Measurements from ENCODE around the gene BST2.
"Not testable (repeated sequence)": the region's sequence is repeated elsewhere in the genome, so short reads cannot be mapped to it uniquely, and the experiment has no call there.

The BST2 gene

DNA sequence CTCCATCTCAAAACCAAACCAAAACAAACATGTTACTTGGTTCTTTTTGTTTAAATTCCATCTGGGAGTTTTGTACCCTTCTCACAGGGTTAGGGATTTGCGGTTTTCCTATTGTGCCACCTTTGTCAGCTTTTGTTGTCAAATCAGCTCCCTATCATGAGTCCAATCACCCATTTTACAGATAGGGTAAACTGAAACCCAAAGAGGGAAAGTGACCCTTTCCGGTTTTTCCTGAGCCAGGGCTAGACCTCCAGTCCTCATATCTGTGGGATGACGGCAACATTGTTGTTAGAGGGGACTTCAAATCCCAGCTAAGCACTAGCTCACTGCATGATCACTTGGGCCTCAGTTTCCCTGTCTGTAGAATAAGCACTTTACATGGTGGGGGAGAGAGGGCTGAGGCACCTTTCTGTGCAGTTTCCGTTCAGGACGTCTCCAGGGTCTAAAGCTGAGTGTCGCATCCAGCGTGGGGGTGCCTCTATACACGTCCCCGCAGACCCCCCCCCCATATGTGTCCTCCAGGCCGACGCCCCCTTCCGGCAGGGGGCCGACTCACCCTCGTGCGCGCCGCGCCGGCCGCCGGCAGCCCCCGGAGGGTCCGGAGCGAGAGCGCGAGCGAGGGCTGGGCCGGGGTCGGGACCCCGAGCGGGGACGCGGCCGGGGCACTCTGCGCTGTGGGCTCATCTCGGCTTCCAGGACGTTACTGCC lies 15.3 kb downstream of the BST2 start:
- ATAC-seq: no peak
- DNase-seq: no peak

DNA sequence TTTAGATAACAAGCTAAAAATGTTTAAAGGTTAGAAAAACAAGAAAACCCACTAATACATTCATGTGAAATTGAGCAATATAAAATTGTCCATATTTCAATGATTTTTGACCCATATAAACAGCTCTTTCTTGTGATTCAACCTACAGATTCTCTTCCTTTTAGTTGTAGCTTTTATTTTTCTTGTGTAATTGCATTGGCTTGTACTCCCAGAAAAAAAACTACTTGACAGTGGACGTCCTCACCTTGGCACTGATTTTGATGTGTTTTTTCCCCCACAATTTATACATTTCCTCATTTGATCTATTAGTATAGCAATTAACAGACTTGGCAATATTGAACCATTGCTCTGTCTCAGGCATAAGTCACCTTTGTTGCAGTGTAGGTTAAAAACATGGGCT lies 16.1 kb downstream of the BST2 start:
- no peak for ATAC-seq
- no peak for DNase-seq

DNA sequence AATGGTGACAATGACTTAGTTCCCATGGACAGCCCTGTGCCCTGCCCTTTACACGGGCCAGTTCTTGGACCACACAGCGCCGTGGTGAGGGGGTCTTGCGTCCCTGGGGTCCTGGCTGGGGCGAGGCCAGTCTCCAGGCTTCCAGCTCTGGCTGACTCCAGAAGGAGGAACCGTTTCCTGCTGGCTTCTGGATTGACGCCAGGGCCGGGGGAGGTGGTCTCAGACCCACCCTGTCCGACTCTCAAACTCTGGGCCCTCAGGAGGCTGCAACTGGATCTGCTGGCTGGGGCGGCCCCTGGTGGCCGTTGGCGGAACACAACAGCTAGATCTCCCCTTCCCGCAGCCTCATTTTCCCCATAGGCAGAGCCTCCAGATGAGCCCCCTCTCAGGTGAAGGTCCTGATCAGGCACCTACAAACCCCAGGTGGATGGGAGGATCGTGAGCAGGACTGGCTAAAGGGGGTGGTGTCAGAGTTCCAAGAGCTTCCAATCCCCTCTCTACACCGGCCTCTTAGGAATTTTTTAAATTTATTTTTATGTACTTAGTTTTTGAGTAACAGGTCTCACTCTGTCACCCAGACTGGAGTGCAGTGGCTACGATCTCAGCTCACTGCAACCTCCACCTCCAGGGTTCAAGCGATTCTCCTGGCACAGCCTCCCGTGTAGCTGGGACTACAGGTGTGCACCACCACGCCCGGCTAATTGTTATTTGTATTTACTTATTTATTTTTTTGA lies 19.4 kb downstream of the BST2 start:
- ATAC-seq (peak; percentile 55), DNase-seq (peak; percentile 78)

DNA sequence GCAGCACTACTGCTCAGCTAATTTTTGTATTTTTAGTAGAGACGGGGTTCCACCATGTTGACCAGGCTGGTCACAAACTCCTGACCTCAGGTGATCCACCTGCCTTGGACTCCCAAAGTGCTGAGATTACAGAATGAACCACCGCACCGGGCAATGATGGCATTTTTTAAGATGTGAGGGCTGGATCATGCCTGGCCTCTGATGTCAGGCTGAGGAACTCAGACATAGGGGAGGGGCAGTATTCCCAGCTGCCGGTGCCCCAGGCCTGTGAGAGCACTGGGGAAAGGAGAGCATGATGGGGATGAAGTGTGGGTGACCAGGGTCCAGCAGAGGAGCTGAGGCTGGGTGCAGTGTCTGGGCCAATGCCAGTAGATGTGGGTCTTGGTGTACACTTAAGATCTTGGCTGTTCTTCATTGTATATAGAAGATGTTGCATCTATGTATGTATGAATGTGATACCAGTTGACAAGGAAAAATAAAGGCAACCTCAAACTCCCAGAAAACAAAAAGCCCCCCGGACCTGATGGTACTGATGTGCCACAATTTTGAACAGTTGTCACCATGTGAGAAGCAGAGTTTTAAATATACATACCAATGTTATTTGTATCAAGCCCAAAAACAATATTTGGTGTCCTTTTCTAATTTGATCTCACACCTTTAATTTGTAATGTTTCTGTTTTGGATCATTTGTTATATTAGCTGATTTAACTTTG lies 24.8 kb downstream of the BST2 start:
- no peak for DNase-seq

DNA sequence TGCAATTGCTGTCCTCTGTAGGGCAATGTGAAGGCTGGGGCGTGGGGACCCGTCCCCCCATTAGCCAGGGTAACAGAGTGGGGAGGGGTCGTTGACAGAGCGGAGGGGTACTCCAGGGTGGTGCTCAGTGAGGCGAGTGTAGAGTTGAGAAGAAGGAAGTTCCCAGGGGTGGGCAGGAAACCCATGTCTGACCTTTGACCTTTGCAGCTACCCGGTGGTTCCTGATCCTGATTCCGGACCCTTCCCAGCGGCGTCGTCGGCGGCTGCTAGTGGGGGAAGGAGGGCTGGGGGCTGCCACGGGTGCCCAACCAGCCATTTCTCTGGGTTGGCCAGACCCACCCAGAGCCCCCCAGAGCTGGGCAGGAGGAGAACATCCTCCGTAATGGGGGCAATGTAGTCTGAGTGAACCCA lies 26.2 kb downstream of the BST2 start:
- ATAC-seq: no peak
- no peak for DNase-seq

More for the DNA sequence above, 24.8 kb downstream of the BST2 start:
- no peak for ATAC-seq

DNA sequence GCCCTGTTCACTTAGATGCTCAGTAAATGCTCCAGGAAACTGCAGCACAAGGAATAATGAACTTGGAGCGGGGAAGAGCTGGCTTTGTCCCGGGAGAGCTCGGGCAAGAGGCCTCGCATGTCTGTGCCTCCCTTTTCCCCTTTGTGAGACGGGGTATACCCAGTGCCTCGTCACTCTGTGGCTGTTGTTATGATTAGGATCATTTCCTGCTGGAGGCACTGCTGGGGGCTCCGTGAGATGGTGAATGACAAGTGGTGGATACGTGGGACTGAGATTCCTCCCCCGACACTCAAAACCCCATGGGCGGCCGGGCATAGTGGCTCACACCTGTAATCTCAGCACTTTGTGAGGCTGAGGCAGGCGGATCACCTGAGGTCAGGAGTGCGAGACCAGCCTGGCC lies 27.2 kb downstream of the BST2 start:
- ATAC-seq (no peak), DNase-seq (no peak)

DNA sequence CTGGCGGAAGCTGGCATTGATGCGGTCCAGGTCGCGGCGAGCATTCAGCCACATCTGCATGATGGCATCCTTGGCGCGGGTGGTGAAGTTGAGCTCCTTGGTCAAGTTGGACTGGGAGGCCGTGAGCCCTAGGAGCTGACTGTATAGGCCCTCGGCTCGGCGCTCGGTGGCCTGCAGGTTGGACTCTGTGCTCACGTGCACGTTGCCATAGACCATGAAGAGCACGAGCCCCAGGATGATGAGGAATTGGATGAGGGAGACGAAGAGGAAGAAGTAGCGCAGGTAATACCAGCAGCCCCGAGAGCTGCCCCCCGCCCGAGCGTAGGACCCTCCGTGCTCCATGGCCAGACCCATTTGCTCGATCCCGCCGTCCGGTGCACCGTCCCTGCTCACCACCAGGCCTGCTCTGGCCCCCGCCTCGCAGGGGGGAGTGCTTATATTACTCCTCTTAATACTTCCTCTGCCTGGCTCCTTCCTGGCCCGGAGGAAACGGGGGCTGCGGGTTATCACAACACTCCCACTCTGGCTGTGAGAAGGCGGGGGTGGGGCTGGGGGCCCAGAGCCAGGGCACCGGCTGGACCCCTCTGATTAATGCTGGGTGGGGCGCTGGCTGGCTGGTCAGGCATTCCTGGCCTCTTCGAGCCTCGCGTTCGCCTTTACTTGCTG lies 28.4 kb downstream of the BST2 start, which contains the start of gene PLVAP:
PLVAP (minus strand) TSS at position 408 of the 666 bp plus-strand sequence; CDS start at position 354, 54 bp downstream.
- ATAC-seq (no peak), DNase-seq (no peak)

DNA sequence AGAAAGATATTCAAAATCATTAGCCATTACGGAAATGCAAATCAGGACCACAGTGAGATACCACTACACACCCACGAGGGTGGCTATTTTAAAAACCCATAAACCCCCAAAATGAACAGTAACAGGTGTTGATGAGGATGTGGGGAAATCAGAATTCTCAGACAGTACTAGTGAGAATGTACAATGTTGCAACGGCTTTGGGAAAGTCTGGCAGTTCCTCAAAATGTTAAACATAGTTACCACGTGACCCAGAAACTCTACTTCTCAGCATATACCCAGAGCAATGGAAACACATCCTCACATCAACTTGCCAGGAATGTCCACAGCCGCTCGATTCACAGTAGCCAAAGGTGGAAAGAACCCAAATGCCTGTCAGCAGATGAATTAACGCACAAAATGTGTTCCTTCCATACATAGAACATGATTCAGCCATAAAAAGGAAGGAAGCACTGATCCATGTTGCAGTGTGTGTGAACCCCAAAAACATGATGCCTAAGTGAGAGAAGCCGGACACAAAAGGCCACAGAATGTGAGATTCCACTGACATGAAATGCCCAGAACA lies 35.3 kb downstream of the BST2 start:
- ATAC-seq (peak; percentile 28), DNase-seq (no peak)

DNA sequence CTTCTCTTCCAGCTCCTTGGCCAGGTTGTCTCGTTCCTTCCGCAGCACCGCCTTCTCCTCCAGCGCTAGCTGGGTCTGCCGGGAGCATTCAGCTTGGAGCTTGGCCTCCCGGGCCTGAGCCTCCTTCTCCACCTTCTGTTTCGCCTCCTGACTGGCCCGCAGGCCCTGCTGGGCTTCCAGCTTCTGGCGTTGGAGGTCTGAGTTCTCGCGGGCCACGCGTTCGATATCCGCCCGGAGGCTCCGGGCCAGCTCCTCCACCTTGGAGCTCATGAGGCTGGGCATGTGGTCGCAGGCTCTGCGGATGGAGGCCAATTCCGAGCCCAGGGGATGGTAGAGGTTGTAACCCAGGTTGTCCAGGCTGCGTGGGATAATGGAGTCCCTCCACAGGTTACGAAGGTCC lies 40.1 kb downstream of the BST2 start:
- peak; percentile 19 for ATAC-seq

DNA sequence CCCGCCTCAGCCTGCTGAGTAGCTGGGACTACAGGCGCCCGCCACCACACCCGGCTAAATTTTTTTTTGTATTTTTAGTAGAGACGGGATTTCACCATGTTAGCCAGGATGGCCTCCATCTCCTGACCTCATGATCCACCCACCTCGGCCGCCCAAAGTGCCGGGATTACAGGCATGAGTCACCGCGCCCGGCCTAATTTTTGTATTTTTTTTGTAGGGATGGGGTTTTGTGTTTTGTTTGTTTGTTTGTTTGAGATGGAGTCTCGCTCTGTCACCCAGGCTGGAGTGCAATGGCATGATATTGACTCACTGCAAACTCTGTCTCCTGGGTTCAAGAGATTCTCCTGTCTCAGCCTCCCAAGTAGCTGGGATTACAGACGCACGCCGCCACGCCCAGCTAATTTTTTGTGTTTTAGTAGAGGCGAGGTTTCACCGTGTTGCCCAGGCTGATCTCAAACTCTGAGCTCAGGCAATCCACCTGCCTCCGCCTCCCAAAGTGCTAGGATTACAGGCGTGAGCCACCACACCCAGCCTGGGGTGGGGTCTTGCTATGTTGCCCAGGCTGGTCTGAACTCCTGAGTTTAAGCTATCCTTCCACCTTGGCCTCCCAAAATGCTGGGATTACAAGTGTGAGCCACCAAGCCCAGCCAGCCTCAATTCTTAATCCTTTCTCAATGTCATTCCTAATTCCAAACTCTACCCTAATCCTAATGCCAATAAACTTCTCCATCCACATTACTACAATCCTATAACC lies 41.4 kb downstream of the BST2 start:
- ATAC-seq, DNase-seq: not testable (repeated sequence)

More for the DNA sequence above, 40.1 kb downstream of the BST2 start:
- no peak for DNase-seq

DNA sequence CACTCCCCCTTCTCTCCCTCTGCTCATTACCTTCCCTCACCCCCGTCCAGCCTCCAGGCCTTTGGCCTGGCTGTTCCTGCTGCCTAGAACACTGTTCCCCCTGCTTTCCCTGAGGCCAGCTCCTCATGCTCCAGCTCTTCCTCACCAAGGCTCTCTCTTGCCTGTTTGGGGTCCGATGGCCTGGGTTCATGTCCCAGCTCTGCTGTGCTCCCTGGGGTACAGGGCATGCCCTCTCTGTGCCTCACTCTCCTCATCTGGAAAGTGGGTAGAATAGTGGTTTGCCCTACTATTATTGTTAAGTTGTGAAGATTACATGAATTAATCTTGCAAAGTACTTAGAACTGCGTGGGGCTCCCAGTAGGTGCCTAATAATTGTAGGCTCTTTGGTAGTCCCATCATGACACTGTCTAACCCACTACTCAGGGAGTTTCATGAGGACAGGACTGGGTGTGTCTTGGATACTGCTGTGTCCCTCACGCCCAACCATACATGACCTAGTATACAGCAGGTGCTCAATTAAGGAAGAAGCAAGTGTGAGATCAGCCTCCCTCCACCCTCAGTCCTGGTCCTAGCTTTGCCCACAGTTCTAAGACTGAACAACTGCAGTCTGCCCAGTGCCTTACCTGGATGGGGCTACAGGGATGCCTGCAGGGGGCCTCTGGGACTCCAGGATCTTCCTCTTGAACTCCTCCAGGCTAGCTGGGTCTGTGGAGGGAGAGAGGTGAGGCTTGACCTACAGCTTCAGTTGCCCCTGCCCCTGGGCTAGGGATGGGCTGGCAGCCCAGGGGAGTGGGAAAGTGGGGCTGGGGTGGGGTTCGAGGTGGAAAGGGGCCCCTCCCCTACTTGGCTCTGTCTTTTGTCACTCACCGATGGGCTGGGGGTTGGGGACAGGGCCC lies 45.3 kb downstream of the BST2 start:
- DNase-seq: no peak
- no peak for ATAC-seq

DNA sequence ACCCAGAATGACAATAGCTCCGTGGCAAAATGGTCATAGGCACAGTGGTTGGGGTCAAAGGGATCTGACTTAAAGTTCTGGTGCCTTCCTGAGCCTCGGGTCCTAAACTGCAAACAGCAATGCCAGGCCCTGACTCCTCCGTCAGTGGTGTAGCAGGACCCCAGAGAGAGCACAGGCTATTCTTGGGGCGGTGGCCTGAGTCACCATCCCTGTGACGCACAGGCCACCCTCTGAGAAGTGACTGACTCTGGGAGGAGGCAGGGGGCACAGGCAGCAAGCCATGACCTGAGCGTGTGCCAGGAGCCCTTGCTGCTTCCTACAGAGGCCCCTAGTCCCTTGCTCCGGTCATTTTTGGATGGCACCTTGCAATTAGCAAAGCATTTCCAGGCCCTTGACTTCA lies 47.0 kb downstream of the BST2 start:
- ATAC-seq (no peak), DNase-seq (no peak)

DNA sequence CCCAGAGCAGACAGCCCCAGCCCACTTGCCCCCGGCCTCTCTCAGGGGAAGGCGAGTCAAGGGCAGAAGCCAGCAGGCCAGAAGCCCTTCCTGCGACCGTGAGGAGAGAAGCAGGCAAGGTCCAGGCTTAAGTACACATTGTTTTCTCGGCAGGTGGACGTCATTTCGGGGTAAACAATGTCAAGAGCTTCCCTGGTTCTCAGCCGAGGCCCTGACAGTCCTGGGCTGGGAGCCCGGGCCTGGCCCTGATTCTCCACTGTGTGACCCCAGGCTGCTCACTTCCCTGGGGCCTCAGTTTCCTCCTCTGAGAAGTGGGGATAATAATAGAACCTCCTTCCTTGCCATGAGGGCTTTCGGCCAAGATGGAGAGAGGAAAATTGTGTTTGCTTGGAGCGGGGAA lies 47.7 kb downstream of the BST2 start:
- DNase-seq: no peak
- no peak for ATAC-seq

DNA sequence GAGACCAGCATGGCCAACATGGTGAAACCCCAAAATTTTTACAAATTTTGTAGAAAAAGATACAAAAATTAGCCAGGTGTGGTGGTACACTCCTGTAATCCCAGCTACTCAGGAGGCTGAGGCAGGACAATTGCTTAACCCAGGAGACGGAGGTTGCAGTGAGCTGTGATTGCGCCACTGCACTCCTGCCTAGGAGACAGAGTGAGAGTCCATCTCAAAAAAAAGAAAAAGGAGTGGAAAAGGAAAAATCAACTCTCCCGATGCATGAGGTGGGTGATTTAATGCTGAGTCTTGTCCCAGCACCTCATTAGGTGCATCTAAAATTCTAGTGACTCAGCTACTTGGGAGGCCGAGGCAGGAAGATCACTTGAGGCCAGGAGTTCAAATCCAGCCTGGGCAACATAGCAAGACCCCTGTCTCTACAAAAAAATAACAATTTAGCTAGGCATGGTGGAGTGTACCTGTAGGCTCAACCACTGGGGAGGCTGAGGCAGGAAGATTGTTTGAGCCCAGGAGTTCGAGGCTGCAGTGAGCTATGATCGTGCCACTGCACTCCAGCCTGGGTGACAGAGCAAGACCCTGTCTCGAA lies 48.3 kb downstream of the BST2 start:
- DNase-seq: no peak
- no peak for ATAC-seq

DNA sequence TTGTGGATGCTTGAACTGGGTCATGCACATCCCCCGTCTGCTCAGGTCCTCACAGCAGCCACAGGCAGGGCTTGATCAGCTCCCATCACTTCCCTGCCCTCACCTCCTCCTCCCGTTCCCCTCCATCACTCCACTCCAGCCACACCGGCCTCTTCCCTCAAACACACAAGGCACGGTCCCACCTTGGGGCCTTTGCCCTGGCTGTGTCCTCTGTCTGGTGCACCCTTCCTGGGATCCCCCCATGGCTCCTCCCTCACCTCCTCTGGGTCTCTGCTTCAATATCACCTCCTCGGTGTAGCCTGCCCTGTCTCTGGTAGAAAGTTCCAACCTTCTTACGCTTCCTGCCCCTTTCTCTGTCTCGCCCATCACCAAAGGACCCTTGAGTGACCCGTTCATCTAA lies 52.0 kb downstream of the BST2 start:
- no peak for DNase-seq
- ATAC-seq: peak; percentile 47
